Measurements from ENCODE around the gene ENOX1.

Gene ENOX1

GRCh38 chr13:43167731-43168130 is 619.0 kb downstream of the ENOX1 start:
- Histone ChIP-seq H3K4me1 (ENCODE audit: low read length) (0 out of 2 replicates have a peak, but pooled peaks cover 3% of the 10 kb centered on the region), H3K27ac (ENCODE audit: low read length) (no peak overlapping the region), H4K20me1 (ENCODE audit: insufficient read depth, low read length) (no peaks in the 10 kb centered on the region), H3K9me3 (ENCODE audit: insufficient read depth, low read length) (no peaks in the 10 kb centered on the region), H3K79me2 (ENCODE audit: low read length) (no peaks in the 10 kb centered on the region), H3K36me3 (replicated peaks; ENCODE audit: low read depth, low read length) (no peaks in the 10 kb centered on the region), H2AFZ (ENCODE audit: low read depth, low read length) (no peak overlapping the region), H3K9ac (ENCODE audit: low read length) (no peak overlapping the region), H3K4me3 (ENCODE audit: low read length) (no peak overlapping the region), H3K27me3 (ENCODE audit: low read depth, low read length) (no peaks in the 10 kb centered on the region), H3K4me2 (ENCODE audit: low read length) (no peak overlapping the region)
- TF ChIP-seq EZH2phosphoT487 (IDR thresholded peaks at IDR 0.05; ENCODE audit: low read depth) (no peak), CTCF (IDR thresholded peaks at IDR 0.05; ENCODE audit: low read depth, low read length) (no peak)

DNA sequence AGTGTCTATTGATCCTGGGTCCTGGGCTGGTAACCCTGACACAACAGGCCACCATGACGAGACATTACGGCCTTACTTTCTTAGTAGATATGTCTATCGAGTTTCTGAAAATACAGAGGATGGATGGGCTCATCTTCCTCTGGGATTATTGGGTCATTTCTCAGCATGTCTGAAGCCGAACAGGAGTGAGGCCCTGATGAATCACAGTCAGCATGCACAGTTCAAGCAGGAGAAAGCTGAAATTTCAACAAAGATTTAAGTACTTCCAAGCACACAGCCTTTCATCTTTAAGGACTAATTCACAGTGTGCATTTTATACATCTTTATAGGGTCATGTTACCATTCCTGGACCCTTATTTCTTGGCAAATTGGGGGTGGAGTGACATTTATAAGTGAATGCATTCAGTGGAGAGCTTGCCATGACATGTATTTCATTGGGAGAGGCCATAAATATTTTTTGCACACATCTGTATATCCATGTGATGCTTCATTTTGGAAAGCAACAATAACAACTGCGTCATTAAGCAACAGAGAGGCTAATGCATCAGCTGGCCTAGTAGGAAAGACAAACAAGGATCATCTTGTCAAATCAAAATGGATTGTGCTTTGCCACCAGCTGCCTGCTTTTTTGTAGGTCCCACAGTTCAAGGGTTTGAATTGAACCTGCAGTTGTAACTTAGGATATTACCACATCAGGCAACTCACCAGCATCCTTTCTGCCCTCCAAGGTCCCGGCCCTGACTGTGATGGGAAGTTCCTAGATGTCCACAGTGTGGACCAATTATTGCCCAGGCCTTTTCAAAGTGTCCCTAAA is 619.9 kb downstream of the ENOX1 start:
- H3K4me2 ChIP-seq (ENCODE audit: low read length) = no peak overlapping the region
- H3K27me3 ChIP-seq (ENCODE audit: low read depth, low read length) = no peaks in the 10 kb centered on the region
- H3K27ac ChIP-seq (ENCODE audit: low read length) = no peak overlapping the region
- no peaks in the 10 kb centered on the region for H4K20me1 ChIP-seq (ENCODE audit: insufficient read depth, low read length)
- H3K9ac ChIP-seq (ENCODE audit: low read length) = no peak overlapping the region
- H3K4me1 ChIP-seq (ENCODE audit: low read length) = 0 out of 2 replicates have a peak, but pooled peaks cover 3% of the 10 kb centered on the region
- H3K79me2 ChIP-seq (ENCODE audit: low read length) = no peaks in the 10 kb centered on the region
- TF ChIP-seq EZH2phosphoT487 (IDR thresholded peaks at IDR 0.05; ENCODE audit: low read depth) (no peak), CTCF (IDR thresholded peaks at IDR 0.05; ENCODE audit: low read depth, low read length) (no peak)
- no peaks in the 10 kb centered on the region for H3K9me3 ChIP-seq (ENCODE audit: insufficient read depth, low read length)
- H3K36me3 ChIP-seq (replicated peaks; ENCODE audit: low read depth, low read length) = no peaks in the 10 kb centered on the region
- no peak overlapping the region for H3K4me3 ChIP-seq (ENCODE audit: low read length)
- H2AFZ ChIP-seq (ENCODE audit: low read depth, low read length) = no peak overlapping the region
